GM19328 (cell line): Measurements from ENCODE around the gene BNIPL.

ENCODE experiments used
- ATAC-seq: cut with Tn5 transposase; IDR thresholded peaks from one replicate; pipeline ENCODE4 v1.9.1; 2021; ENCODE audit warnings: mild to moderate bottlenecking, moderate library complexity; ENCODE audit not compliant: unreplicated experiment

BNIPL gene, protein sequence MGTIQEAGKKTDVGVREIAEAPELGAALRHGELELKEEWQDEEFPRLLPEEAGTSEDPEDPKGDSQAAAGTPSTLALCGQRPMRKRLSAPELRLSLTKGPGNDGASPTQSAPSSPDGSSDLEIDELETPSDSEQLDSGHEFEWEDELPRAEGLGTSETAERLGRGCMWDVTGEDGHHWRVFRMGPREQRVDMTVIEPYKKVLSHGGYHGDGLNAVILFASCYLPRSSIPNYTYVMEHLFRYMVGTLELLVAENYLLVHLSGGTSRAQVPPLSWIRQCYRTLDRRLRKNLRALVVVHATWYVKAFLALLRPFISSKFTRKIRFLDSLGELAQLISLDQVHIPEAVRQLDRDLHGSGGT

DNA sequence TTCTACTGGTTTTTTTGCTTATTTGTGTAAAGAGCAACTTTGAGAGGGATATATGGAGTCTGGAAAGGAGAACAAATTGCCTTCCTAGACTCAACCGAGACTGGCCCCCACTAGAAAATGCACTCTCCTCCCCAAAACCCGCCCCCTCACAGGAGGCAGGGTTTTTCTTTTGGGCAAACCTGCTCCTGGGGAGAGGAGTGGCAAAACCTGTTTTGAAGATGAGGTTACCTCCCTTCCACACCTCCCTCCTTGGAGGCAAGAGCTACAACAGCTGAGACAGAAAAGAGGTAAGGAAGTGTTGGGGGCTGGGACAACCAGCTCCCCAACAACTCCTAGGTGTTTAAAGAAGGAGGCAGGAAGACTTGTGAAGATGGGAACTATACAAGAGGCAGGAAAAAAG lies at the start of gene BNIPL:
BNIPL (plus strand) TSS at position 231 of the 400 bp plus-strand sequence; CDS start at position 371, 140 bp downstream.
- no peak for ATAC-seq

DNA sequence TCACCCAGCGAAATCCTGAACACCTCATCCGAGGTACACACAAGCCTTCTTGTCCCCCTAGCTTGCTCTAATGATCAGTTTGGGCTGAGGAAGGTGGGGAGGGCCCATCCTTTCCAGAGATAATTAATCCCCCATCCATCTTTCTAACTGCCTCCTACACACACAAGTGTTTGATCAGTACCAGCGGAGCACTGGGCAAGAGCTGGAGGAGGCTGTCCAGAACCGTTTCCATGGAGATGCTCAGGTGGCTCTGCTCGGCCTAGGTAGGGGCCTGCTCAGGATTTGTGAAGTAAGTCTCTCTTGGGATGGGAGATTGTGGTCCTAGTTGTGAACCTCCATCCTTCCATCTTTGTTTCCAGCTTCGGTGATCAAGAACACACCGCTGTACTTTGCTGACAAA lies 48.5 kb upstream of the BNIPL start:
- no peak for ATAC-seq

DNA sequence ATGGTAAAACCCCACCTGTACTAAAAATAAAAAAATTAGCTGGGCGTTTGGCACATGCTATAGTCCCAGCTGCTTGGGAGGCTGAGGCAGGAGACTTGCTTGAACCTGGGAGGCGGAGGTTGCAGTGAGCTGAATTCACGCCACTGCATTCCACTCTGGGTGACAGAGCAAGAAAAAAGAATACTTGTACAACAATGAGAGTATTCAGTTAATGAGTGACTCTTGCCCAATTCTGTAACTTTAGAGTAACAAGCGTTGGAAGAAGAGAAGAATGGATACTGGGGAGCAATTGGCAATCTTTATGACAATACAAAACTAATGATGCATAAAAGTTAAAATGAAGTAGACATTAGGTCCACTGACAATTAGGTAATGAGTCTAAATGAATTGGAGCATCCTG lies 43.8 kb upstream of the BNIPL start:
- ATAC-seq, result no peak

DNA sequence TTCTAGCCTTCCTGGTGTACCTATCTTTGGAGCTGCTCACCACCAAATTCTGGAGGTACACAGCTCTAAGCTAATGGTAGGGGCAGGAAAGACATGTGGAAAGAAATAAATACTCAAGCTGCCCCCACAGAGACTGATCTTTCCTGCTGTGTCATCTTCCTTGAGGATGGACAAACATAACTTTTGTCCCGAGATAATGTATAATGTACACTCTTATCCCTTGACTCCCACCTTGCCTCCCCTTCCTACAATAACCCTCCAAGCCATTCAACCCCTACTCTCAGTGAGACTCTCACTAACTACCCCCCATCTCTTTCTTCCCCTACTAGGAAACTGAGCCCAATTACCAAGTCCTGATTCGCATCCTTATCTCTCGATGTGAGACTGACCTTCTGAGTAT lies 42.1 kb upstream of the BNIPL start:
- no peak for ATAC-seq

DNA sequence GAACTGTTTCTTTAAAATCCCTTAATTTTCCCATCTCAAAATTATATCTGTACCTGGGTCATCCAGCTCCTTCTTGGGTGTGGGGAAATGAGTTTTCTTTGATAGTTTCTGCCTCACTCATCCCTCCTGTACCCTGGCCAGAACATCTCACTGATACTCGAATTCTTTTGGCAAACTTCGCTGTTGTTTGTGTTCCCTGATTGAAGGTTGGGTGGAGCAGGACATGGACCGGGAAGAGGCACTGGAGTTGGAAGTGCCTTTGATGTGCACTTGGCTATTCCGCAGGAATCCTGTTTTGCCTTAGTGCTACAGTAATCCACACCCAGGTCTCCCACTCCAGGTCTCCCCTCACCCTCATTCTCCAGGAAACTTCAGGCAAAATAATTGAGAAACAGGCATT lies 40.9 kb upstream of the BNIPL start:
- ATAC-seq, result no peak

DNA sequence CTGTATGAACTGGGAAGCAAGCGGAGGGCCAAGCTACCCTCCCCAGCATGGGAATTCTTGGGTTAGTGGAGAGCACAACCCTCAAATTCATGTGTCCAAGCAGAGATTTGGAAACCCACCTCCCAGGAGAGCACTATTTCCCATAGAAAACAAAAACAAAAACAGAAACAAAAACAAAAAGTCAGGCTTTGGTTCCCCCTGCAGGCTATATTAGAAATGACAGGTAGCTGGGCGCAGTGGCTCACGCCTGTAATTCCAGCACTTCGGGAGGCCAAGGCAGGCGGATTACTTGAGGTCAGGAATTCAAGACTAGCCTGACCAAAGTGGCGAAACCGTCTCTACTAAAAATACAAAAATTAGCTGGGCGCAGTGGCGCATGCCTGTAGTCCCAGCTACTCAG lies 40.5 kb upstream of the BNIPL start:
- no peak for ATAC-seq

DNA sequence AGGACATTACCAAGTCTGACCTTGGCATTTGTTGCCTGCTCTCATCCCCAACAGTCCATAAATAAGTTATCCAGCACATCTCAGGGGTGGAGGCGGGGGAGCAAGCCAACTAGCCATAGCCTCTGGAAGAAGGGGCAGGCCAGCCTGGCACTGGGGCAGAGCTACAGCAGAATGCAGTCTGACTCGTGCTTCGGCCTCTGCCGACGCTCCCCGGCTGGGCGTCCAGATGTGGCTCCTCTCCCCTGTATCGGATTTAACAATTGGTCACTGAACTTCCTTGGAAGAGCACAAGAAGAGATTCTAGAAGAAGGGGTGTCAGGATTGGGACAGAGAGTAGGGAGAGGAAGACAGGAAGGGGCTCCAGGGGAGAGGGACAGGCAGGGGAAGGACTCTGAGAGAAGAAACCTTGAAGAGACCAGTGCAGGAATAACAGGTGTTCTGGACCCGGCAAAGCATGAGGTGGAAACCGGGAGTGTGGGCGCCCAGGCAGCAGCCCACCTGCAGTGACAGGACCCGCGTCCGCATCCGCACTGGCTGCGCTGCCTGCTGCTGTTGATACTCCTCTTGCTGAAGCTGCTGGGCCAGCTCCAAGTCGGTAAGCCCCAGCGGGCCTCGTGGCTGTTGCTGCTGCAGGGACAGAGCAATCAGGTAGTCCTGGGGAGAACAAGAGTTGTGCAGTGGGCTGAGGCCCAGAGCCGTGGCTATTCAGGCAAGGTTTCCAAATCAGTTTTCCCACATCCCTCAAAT lies 39.1 kb upstream of the BNIPL start:
- no peak for ATAC-seq

DNA sequence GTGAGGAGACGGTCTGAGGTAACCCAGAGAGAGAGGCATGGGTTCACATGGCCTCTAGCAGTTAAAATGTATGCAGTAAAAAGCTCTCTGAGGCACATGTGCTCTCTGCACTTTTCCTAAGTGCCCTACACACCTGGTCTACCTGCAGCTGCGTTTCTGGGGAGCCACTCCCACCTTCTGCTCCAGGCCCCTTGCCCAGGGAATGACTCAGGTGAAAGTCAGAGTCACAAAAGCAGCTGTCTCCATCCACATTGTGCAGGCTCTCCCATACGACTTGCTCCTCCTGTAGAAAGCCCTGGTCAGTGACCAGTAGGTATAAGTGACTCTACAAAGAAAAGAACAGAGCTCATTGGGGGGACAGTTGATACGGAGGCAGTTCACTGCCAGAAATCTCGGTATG lies 38.4 kb upstream of the BNIPL start:
- ATAC-seq, result no peak

DNA sequence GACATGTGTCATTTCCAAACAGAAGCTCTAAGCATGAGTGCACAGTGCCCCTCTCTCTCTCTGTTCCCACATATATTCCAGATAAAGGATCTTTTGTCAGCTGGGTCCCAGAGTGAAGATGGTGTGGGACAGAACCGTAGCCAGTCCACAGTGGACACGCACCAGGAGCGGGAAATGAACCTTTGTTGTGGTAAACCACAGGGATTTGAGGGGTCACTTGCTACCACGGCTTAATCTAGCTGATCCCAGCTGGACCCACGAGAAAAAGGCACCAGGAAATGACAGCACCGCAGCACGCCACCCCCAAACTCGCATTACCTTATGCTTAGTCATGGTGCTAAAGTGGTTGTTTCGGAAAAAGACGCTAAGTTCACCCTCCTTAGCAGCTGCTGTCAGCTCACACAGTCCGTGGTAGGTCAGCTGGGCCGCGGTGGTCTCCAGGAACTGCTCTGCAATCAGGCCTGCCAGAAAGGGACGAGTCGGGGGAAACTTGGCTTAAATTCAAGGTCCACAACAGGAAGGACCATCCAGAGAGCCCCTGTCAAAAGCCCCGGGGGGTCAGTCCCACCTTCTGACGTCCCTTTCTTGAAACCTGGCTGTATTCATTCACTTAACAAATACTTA lies 37.2 kb upstream of the BNIPL start:
- ATAC-seq, result no peak

DNA sequence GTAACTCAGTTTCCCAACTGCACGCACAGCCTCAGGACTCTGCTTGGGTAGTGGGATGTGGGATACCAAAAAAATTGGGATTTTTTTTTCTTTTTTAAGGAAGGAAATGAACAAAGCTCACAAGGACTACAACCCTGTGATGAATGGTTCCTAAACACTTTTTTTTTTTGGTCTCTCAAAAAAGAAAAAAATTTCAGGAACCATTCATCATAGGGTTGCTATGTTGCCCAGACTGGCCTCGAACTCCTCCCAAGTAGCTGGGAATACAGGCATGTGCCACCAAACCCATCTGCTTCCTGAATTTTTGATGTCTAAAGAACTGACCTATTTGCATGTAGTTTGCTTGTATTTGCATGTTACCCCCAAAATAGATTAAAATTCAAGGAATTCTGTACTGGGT lies 36.5 kb upstream of the BNIPL start:
- no peak for ATAC-seq

DNA sequence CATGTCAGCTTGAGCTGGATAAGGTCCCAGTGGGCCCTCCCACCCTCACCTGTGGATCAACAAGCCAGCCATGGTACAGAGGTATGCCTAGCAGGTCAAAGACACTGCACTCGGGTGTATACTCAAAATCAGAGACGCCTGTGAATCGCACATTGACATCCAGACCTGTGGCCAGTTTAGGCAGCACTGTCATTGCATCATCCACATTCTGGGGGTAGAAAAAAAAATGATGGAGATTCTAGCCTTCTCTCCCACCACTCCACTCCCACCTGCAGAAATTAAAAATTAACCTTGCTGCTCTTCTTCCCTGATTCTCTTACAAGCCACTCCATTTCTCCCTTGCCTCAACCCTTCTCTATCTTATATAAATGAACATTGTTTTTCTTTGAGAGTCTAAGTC lies 36.0 kb upstream of the BNIPL start:
- ATAC-seq, result no peak

DNA sequence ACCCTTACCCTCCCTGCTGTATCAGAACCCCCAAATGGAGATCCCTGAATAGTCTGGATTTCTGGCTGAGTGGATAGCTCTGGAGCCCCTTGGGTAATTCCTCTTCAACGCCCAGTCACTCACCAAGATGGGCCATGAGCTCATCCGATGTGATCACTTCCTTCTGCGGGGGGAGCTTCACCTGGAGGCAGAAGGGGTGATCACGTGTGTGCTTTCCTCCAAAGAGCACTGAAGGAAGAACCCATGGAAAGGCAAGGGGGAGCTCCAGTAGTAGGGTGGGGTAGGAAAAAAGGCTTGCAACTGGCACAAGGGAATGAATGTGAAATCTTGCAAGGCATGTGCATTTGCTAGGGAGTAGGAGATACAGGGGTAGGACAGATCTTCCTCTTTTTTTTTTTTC lies 34.8 kb upstream of the BNIPL start:
- no peak for ATAC-seq

DNA sequence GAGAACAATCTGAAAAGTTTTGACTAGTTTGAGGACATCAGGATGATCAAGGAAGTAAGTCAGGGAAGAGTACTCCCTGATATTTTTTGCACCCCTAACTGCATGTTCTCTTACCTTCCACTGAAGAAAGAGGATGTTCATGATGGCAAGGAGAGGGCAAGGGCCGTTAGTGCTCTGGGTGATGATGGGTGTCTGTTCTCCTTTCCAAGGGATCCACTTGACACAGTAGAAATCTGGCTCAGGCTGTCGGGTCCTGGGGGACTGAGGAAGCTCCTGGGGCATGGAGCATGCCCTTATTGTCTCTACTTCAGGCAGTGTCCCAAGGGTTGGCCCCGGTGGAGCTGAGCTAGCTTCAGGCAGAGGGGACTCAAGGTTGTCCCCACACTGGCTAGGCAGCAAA lies 34.3 kb upstream of the BNIPL start:
- ATAC-seq, result no peak

DNA sequence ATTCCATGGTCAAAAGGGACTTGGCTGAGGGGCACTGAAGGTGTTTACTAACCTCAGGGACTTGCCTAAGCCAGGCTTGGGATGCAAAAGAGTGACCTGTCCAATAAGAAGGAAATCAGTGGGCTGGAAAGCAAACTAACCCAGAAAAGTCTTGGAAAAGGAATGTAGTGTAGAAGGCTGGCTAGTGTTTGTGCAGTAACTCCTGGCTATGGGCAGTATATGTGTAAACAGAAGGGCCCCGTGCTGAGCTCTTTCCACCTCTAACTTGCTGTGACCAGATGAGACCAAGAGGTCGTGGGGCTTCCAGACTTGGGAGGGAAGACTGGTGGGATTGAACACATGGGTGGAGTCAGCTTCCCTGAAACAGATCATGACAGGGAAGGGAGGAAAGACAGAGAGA lies 33.8 kb upstream of the BNIPL start:
- ATAC-seq, result no peak

DNA sequence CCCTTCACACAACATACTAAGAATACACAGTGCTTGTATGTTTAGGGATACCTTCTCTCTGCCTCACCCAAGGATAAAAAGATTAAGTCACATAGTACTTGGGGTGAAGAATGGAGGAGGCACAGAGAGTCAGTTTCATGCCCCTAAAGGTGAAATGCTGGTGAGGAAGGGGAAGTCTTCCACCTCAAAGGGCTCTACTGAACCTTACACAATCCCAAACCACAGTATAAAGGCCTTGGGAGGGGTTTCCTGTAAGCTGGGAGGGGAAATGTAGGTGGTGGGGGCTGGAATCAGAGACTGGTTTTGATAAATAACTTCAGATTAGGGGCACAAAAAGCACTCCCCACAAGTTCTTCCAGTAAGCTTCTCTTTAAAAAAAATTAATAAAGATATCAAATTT lies 33.2 kb upstream of the BNIPL start:
- no peak for ATAC-seq

DNA sequence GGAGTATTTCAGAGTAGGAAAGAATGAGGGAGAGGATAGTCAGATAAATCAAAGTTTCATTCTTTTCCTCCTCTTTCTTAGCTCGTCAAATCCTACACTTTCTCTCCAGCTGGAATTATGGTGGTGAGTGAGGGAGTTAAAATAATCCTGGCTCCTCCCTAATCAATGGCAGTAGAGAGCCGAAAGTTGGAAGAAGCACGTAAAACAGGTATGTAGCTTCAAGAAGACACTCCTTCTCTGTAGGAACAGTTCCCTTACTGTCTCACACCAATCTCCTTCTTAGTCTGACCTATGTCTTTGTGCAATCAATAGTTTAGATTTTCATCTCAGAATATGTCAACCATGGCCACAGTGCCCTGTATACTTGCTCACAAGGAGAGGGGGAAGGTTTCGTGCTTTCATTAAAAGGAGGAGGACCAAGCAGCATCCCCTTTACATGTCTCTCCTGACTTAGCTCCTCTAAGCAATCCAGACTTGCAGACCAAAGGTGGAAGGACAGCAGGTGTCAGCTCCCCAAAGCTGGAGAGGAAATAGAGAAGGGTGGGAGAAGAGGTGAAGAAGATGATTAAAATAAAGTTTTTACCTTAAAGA lies 30.6 kb upstream of the BNIPL start:
- no peak for ATAC-seq

DNA sequence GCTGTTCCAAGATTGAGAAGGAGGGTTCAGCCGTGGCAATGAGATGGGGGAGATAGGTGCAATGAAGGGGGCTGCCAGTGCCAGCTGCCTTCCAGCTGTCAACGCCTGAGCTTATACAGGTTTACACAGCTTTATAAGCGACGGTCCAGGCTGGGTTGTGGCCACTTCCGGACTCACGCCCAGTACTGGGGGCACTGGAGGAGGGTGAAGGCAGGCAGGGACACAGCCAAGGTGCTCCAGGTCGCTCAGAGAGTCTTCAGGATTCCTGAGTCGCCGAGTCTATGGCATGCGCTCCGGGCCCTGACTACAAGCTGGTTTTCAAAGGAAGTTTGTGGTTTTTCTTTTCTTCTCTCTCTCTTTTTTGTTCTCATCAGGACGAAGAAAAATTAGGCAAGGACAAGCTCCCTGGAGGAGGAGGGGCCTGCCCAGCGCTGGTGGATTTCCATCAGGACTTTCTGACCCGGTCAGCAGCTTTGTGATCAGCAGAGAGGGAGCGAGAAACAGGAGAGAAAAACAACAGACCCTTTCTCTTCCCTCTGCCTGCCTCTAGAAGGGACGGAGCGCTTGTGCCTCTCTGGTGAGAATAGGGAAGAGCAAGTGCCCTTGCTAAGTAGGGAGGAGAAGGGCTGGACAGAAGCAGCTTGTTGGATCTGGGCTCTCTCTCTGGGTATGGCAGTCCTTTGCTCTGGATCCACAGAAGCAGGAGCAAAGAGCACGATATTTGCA lies 29.9 kb upstream of the BNIPL start, which contains the start of gene MINDY1:
MINDY1 (minus strand) TSS at position 576 of the 726 bp plus-strand sequence. CDS start 4,285 bp downstream, outside the sequence.
- no peak for ATAC-seq

DNA sequence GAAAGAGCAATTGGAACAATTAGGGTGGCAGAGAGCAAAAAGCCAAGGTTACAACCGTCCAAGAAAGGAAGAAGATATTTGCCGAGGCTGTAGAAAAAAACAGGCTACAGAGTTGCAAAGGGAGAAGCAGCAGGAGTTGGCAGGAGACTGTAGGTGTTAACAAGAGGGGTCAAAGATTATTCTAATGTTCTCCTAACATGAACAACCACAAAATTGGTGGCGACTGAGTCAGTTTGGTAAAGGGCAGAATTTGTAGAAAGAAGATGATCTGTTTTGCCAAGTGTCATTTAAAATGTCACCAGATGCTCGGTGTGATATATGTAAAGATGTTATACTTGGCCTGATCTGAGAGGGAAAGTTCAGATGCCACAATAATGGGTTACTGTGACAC lies 28.5 kb upstream of the BNIPL start:
- ATAC-seq, result no peak

DNA sequence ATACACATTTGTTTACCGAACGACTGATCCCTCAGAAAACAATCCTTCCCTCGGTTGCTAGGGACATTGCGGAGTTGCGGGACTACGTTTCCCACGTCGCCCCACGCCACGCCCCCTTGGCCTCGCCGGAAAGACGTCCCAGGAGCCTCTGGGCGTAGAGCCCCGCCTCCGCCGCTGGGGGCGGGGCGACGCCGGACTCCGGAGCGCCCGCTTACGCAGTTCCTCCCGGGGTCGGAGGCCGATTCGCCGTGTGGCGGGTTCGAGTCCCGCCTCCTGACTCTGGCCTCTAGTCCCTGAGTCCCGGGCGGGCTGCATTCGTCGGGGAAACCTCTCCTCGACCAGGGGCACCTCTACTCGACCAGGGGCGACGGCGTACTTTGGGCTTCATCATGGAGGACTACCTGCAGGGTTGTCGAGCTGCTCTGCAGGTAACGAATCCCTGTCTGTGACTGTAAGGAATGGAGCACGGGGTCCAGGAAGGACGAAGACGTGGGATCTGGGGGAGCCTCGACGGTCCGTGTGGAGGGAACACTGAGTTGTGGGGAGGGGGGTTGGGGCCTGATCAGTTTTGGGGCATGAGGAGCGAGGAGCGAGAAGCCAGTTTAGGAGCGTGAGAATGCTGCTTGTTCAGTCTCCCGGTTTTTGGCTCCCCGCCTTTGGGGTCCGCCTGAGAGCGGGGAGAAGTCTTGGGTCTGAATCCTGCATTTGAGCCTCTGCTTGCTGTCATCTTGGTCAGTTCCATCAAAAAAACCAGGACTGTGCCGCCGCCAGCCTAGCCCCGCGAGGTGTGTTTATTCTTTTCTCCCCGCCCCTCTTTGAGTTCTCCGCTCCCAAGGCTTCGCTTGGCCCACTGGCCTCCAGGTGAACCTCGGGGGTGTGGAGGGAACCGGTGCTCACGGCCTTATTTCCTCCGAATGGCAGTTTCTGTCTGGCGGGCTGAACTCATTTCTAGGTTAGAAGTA lies 27.9 kb upstream of the BNIPL start, which contains the start of gene PRUNE1:
PRUNE1 (plus strand) TSS at position 206 of the 962 bp plus-strand sequence; CDS start at position 390, 184 bp downstream.
- ATAC-seq, result peak; percentile 78

DNA sequence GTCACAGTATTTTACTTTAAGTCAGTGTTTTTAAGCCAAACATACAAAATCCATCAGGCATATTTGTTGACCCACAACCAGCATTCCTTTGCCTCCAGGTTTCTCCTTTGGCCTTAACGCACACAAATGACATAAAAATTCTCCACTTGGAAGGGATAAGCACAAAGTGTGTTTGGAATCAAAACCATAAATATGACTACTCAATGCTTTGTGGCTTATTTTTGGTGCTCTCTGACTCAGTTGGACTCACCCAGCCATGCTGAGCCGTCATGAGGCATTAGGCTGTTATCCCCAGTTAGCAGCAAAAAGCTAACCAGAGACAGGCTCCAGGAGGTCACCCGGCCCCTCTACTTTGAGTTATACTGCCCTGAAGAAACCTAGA lies 27.2 kb upstream of the BNIPL start:
- no peak for ATAC-seq
